GM08714 (cell line): ENCODE measurements around the gene OR6B2.

ENCODE experiments used
- H3K4me3 ChIP-seq: fragments of 200-500 bp; sonication (Bioruptor generic); 2 replicates; pipeline ENCODE4 v1.5.1; 2014; ENCODE audit warnings: mild to moderate bottlenecking, low read length, inconsistent platforms
- ZNF274 ChIP-seq: IDR thresholded peaks from 2 replicates; pipeline ENCODE4 v1.6.1; 2012; ENCODE audit warnings: mild to moderate bottlenecking, low read depth, low read length

The OR6B2 gene

DNA sequence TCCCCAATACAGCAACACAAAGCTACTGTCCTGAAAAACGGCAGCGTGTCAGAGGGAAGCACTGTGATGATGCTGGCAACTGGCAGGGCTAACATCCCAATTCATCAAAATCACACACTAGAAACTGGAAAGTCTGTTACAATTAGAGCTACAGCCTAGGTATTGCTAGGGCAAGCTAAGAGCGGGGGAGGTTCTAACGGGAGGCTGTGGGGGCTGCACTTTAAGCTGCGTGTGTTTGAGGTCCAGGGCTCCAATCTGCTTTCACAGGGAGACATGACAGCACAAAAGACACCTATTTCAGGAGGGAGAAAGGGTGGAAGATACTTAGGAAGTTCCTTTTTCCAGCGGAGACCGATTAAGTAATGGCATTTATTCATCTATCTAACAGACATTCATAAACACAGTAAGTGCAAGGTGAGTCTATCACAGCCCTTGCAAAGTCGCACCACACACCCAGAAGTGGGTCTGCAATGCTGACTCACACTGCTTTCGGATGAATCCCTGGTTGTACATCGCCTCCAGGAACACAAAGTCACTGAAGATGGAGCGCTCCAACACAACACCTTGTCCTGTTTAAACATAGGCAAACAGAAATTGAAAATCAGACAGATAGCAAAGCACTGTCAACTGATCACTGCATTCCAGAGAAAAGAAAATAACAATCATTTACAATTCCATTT lies 12.0 kb downstream of the OR6B2 start:
- no peak for TF ChIP-seq ZNF274
- no peak overlapping the region for H3K4me3 ChIP-seq

- H3K4me3 ChIP-seq: no peak overlapping the region
- no peak for TF ChIP-seq ZNF274
Observed at GRCh38 chr2:240014327-240014726, 15.9 kb downstream of the OR6B2 start.

DNA sequence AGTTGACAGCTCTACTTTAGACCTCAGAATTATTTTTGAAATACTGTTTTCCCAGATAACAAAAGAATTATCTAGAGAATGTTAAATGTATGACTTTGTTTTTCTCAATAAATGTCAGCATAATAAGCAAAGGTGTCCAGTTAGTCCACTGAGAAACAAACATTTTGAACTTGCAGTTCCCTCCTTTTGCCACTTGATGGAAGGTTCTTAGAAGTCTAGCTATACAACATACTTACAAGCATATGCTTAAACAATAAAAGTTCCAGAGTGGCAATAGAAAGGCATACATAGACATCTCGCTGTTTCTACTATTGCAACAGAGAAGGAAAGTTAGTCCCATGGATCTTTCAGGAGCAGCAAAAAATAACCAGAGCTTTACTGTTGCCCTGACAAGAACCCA lies 16.9 kb downstream of the OR6B2 start:
- no peak overlapping the region for H3K4me3 ChIP-seq
- no peak for TF ChIP-seq ZNF274

DNA sequence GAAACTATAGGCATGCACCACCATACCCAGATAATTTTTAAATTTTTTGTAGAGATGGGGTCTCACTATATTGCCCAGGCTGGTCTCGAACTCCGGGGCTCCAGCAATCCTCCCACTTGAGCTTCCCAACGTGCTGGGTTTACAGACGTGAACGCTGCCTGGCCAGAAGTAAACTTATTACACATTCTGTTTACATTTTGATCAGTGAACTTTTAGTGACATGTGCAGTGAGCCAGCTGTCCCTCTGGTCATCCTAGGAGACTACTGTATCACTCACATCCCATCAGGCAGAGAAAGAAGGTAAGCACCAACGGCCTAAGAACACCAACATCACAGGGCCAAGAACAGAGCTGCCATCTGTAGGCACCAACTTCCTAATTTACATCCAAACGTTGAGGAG lies 27.2 kb downstream of the OR6B2 start:
- H3K4me3 ChIP-seq: no peak overlapping the region
- TF ChIP-seq ZNF274: no peak

DNA sequence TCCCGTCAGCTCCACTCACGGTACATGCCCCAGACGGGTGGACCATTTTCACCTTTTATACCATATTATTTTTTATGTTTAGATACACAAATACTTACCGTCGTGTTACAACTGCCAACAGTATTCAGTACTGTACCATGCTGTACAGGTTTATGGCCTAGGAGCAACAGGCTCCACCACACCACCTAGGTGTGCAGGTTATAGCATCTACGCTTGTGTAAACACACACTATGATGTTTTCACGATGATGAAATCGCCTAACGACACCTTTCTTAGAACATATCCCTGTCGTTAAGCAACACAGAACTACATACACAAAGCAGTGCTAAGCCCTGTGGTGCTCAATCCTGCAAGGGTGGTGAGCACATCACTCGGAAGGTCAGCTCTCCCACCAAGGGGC lies 29.6 kb downstream of the OR6B2 start:
- TF ChIP-seq ZNF274: no peak
- no peak overlapping the region for H3K4me3 ChIP-seq

GRCh38 chr2:239997686-239998409 lies 32.4 kb downstream of the OR6B2 start:
- no peak for TF ChIP-seq ZNF274
- H3K4me3 ChIP-seq: no peak overlapping the region

GRCh38 chr2:239994086-239994485 lies 36.1 kb downstream of the OR6B2 start:
- no peak for TF ChIP-seq ZNF274
- H3K4me3 ChIP-seq: no peak overlapping the region

- H3K4me3 ChIP-seq: no peak overlapping the region
- no peak for TF ChIP-seq ZNF274
Observed at GRCh38 chr2:239993291-239993690, 36.9 kb downstream of the OR6B2 start.

- TF ChIP-seq ZNF274: no peak
- H3K4me3 ChIP-seq: no peak overlapping the region
Observed at GRCh38 chr2:239991689-239992314, 38.4 kb downstream of the OR6B2 start.

DNA sequence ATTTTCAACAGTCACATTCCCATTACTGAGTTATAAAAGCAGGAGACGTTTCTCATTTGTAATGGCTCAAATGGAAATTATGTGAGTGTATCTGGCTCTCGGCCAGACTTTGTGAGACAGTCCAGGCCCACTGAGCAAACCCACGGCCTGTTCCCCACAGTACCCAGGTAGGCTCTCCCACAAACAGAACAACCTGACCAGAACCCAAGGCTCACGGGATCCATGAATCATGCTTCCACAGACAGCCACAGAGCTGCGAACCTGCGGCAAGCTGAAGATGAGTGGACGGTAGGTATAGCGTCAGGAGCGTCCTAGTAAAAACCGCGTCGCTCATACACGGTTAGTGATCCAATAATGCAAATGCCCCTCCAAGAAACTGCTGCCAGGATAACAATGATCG lies 39.3 kb downstream of the OR6B2 start:
- TF ChIP-seq ZNF274: no peak
- H3K4me3 ChIP-seq: no peak overlapping the region

DNA sequence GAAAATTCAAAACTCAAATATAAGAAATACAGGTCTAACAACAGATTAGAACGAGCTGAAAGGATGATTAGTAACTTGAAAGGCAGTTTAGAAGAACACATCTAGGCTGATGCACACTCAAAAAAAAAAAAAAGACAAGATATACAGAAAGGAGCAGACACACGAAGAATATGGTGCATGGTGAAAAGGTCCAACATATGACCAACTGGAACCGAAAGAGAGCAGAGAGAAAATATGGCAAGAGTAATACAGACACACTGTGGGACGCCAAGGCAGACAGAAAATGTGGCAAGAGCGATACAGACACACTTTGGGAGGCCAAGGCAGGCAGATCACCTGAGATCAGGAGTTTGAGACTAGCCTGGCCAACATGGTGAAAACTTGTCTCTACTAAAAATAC lies 44.9 kb downstream of the OR6B2 start:
- no peak for TF ChIP-seq ZNF274

DNA sequence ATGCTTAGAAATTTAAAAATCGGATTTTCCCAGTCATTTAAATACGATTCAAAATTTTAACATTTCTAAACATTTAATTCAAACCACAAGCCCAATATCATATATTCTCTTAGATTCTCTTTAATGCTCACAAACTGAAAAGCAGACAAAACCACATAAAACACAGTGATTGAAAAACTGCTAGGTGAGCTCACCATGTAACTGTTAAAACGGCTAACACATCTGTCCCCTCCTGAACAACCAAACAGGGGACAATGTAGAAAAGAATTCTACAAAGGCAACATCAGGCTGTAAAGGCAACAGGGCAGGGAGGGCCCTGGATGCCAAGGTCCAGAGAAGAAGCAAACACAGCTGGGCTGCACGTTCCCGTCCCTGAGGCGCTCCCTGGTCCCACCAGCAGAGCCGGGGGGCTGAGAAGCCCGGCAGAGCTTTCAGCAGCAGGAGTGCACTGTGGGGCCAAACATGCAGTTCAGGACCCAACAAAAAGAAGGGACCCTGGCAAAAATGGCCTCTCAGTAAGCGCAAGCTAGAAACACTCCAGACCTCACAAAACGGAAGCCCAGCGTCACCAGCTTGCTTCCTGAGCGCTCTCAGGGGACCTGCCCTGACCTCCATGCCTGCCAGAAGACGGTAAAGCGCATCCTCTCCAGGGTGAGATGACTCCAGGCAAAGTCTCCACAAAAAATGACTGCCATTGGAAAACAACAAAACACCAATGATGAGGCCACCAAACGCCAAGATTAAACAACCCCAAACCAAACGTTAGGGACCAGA lies 45.6 kb downstream of the OR6B2 start:
- no peak overlapping the region for H3K4me3 ChIP-seq
- no peak for TF ChIP-seq ZNF274

More for the DNA sequence above, 44.9 kb downstream of the OR6B2 start:
- no peak overlapping the region for H3K4me3 ChIP-seq

GRCh38 chr2:239983004-239983778 lies 47.0 kb downstream of the OR6B2 start:
- no peak for TF ChIP-seq ZNF274
- no peak overlapping the region for H3K4me3 ChIP-seq
